GM19035 (cell line): ENCODE data around the gene ZNF451.

ENCODE experiments used
- ATAC-seq: cut with Tn5 transposase; IDR thresholded peaks from one replicate; pipeline ENCODE4 v1.9.1; 2021; ENCODE audit not compliant: unreplicated experiment

Gene ZNF451

DNA sequence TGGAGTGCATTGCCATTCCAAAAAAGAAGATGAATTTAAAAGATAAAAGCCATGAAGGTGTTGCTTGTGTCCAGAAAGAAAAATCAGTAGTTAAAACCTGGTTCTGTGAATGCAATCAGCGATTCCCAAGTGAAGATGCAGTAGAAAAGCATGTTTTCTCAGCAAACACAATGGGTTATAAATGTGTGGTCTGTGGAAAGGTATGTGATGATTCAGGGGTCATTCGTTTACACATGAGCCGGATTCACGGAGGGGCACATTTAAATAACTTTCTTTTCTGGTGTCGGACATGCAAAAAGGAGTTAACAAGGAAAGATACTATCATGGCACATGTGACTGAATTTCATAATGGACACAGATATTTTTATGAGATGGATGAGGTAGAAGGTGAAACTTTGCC lies 57.4 kb downstream of the ZNF451 start:
- no peak for ATAC-seq

DNA sequence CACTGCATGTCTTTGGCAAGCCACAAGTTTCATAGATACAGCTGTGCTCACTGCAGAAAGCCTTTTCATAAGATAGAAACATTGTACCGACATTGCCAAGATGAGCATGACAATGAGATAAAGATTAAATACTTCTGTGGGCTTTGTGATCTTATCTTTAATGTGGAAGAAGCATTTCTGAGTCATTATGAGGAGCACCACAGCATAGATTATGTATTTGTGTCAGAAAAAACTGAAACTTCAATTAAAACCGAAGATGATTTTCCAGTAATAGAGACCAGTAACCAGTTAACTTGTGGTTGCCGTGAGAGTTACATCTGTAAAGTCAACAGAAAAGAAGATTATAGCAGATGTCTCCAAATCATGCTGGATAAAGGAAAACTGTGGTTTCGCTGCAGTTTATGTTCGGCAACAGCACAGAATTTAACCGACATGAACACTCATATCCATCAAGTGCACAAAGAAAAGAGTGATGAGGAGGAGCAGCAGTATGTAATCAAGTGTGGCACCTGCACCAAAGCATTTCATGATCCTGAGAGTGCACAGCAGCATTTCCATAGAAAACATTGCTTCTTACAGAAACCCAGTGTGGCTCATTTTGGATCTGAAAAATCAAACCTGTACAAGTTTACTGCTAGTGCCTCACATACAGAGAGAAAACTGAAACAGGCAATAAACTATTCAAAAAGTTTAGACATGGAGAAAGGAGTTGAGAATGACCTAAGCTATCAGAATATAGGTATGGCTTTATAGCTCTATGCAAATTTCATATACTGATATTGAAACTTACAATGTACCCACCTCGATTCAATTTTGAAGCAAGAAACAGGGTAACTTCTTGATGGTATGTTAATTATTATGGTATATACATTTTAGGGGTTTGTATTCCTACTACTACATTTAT lies 58.2 kb downstream of the ZNF451 start:
- ATAC-seq, result no peak

DNA sequence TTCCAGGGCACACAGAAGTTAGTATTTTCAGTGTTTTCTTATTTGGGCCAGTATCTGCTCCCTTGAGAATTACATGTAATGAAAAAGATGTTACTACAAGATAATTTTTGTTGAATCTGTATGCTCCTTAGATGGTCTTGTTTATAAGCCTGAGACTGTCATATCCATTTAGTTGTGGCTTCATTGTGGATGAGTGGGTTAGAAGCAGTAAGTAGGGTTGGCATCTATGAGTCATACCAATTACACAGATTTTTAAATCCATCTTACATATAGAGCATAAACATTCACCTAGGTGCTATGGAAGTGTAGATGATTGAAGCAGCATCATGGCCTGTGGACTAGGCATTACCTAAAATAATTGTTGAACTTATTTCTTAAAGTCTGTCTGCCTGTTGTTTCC lies 68.7 kb downstream of the ZNF451 start:
- ATAC-seq, result no peak

DNA sequence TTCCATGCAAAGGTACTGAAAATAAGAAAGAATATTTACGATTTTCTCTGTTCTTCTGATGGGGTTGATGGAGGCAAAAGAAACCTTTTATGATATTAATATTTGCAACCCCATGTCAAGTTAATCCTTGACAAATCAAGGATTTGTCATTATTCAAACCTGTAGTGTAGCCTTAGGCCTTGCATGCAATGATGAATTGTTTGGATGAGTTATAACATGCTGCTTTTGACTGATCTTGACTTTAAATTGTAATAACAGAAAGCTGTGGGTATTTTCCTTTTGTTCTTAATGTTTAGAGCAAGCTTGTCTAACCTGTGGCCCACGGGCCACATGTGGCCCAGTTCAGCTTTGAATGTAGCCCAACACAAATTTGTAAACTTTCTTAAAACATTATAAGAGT lies 69.1 kb downstream of the ZNF451 start:
- ATAC-seq, result no peak

DNA sequence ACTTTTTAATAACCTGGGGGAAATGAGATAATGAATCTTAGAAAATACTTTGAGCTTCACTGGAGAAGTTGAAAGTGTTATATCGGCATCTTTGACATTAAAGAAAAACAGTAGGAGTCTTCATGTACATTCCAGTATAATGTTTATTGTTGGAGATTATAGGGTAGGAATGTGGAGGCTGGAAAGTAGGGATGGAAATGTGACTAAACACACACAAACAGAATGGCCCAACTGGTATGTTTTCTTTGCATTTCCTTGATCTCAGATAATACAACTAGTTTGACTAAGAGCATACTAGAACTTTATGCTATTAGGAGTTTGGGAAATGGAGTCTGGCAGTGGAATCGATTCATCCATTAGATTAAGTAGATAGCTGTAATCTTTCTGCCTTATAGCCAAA lies 72.0 kb downstream of the ZNF451 start:
- ATAC-seq, result no peak

DNA sequence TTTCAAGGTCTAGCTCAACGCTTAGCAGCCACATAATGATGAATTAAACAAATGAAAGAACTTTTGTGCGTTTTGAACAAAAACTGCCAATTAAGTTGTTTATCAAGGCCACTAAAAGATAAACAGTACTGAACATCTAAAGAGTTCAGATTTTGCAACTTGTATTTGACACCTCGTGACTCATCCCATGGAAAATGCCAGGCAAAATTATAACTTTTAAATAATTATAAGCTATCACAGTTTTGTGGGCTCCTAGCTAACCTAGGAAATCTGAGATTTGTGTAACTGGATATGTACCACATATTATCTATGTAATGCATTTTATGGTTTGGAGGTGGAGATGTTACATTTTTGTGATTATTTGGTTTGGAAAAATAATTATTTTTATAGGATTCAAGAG lies 72.5 kb downstream of the ZNF451 start:
- no peak for ATAC-seq

DNA sequence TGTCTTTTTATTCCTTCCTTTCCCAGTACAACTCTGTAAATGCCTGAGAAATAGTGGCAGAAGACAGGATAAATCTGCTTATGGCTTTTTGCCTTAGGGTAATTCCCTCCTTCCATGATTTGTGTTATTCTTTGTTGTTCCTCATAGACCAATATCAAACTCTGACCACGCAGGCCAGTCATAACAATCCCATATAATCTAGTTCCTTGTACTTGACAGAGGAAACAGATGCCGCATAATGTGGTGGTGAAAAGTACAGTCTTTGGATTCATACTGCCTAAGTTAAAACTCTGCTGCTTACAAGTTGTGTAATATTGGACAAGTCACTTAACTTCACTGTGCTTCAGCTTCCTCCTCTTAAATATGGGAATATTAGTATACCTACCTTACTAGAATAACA lies 74.0 kb downstream of the ZNF451 start:
- ATAC-seq, result no peak

DNA sequence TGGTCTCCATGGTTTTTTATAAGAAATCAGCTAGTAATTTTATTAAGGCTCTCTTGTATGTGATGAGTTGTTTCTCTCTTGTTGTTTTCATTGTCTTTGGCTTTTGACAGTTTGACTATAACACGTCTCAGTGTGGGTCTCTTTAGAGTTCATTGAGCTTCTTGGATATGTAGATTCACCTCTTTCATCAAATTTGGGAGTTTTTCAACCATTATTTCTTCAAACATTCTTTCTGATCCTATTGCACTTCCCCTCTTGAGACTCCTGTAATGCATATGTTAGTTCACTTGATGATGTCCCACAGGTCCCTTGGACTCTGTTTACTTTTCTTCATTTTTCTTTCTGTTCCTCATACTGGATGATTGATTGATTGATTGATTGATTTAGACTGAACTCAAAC lies 75.1 kb downstream of the ZNF451 start:
- no peak for ATAC-seq

DNA sequence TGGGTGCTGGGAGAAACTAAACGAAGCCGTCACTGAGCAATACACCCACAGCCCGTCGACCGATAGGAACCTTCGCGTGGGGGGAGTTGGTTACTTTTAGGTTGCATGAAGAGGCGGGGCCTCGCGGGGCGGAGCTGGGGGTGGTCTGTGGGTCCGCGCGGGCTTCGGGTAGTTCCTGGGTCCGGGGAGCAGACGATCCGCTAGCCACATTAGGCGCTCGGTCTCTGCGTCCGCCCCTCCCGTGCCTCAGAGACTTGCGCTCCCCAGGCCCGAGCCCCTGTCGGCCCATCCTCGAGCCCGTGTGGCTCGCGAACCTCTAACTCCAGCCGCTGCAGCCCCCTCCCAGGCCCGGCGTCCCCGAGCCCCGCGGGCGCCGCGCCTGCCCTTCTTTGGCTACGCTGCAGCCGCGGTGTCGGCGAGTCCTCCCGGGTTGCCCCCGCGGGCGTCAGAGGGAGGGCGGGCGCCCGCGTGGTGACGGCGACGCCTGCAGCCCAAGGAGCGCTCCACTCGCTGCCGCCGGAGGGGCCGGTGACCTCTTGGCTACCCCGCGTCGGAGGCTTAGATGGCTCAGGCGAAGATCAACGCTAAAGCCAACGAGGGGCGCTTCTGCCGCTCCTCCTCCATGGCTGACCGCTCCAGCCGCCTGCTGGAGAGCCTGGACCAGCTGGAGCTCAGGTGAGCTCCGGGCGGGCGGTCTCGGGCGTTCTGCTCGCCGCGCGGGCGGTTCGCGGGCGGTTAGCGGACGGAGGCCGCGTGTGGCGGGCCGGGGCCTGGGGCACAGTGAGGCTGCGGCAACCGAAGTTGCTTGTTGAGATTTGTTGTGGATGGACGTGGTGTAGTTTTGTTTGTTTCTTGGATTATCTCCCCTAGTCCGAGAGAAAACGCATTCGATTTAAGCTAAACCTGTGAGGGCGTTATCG lies 82.4 kb downstream of the ZNF451 start, which contains the start of gene BAG2:
Gene BAG2, plus strand, starts transcription at position 191 of the 920 bp plus-strand sequence. Its CDS starts 372 bp downstream, at position 563.
- peak; percentile 89 for ATAC-seq

DNA sequence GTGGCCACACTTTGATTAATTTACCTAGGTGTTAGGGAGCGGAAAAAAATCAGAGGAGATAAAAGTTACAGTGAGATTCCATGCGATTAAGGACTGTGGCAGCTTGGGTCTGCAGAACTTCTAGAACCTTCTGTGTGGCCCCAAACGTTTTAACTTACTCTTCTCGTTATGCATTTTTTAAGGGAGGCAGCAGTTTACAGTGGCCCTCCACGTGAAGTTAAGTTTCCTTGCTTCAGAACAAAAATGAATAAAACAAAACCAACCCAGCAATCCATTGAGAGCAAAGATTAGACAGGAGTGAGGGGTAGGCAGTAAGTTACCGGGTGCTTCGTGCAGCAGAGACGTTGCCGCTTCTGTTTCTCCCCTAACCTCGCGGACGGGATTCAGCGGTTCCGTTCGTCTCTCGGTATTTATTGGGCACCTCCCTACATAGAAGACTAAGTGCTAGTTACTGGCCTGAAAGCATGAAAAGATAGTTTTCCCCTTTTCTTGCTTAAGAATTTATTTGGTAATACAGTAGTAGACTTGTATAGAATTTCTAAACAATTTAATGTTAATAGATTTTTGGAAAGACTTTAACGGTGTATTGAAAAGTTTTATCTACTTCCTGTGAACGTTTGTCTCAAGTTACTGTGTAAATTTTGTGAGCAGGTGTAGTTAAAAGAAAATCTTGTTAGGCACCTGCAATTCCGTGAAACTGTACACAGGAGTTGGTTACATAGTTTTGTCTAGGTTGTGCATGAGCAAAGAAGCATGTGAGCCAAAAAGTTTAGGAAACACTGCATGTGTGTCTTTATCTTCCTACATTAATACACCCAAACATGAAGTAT lies 83.3 kb downstream of the ZNF451 start:
- ATAC-seq, result no peak

DNA sequence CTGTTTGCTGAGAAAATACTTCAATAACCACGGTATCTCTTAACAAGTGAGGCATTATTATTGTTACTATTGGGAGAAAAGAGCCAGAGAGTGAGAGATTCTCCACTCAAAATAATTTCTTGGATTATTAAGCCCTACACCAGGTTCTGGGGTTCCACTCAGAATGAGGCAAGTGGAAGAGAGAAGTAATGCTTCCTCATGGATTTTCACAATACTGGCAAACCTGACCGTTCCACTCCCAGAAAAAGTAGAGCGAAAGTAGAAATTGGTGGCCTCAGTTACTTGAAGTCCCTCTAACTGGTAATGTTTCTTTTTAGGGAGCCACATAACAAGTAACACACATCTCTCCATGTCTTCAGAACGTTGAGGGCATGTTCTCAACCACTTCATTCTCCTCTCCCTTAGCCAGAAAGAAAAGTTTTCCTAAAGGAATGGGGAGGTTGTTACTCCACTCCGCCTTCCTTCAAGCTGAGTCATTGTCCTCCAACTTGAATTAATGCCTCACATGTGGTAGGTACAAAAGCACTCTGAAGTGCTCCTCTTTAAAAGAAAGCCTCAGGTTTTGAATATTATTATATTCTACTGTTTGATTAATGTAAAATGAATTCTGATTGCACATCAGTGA lies 84.0 kb downstream of the ZNF451 start:
- no peak for ATAC-seq

DNA sequence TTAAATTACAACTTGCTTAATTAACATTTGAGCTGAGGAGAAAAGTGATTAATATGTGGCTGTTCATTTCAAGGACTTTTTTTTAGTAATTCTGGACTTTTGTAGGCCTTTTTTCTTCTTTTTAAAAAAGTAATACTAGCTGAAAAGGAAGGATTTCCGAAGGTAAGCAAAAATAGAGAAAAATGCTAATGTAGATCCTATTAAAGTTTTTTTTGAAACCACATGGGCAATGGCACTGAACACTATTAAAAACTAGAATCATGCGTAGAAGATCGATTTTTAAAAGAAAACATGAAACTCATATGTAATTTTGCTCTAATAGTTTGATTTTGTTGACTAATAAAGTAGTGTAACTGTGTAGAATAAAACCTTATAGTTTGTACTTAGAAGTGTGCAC lies 84.5 kb downstream of the ZNF451 start:
- no peak for ATAC-seq

DNA sequence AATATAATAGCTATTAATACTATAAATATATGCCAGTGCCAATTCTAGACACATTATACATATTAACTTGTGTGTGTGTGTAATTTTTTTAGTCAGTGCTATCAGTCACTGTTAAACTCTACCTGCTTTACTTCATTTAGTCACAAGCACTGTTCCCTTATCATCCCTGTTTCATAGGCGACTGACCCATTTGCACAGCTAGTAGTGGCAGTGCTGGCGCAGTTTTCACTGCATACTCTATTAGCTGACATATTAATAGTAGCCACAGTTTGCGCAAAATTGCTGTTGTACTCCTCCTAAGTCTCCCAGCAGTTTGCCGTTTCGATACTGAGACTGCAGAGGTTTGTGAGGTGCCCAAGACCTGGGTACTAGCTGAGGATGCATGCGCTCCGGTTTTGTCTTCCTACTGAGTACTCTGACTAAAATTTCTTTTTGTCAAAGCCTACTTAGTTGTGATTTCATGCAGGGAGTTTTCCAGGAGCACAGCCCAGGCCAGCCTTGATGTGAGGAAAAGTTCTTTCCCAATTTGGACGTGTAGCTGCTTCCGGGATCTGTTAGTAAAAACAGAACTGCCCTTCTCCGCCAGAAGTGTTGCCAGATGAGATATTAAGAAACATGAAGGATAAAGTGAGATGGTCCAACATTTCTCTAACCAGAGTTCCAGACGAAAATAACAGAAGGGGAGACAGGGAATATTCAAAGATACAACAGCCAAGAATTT lies 87.7 kb downstream of the ZNF451 start:
- ATAC-seq, result no peak

DNA sequence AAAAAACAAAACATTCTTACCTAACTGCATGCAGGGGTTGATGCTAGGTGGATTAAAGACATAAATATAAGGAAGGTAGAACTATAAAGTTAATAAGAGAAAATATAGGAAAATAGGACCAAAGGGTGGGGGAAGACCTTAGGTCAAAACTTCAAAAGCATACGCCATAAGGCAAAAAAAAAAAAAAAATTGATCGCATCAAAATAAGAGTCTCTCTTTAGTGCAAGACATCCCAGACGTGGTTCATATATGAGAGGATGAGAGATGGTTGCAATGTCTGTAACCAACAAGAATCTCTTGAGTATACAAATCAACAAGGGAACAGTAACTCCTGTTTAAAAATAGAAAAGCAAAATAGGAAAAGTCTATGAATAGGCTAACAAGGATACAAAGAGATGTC lies 90.6 kb downstream of the ZNF451 start:
- no peak for ATAC-seq

DNA sequence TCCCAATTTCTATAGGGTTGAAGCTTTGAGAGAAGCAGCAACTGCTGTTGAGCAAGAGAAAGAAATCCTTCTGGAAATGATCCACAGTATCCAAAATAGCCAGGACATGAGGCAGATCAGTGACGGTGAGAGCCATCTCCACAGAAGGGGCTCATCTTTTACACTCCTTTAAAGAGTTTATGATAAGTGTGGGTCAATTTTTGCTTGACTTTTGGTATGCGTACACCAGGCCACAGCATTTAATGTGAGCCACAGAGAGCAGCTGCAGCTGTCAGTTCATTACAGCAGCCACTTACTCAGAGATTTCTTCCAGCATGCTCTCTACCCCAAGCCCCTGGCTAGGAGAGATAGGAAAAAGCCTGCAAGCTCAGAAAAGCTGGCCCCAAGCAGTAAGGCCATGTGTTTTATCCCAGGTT lies 92.0 kb downstream of the ZNF451 start:
- no peak for ATAC-seq

DNA sequence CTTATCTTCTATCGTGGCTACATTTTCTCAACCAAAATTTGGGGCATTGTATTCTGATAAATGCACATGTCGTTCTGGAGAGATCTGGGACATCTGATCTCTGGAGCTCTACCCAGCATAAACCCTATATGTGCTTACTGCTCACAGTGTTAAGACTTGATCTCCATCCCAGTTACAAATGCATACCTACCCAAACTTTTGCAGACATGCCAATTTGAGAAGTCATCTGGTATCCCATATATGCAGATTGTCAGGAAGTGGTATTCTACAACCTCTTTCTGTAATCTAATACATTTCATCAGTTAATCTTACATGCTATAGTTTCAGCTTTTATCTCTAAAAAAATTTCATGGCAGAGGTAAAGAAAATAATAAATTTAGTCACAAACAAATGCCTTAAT lies 93.3 kb downstream of the ZNF451 start:
- ATAC-seq, result no peak

DNA sequence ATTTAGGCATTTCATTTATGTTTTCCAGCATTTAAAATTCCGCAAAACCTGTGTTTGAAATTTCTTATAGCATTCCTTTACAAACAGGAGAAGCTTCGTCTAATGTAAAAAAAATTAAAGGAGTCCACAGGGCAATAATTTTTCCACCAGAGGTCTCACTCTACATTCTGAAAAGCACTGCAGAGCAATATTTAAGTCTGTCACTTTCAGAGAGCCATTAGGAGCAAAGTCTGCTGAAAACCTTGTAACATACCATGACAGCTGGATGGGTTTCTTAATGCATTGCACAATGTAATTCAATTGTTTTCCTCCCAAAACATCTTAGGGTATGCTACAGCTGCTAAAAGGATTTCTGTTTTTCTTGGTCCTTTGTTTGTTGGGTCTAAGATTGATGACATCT lies 100.2 kb downstream of the ZNF451 start:
- ATAC-seq, result no peak

DNA sequence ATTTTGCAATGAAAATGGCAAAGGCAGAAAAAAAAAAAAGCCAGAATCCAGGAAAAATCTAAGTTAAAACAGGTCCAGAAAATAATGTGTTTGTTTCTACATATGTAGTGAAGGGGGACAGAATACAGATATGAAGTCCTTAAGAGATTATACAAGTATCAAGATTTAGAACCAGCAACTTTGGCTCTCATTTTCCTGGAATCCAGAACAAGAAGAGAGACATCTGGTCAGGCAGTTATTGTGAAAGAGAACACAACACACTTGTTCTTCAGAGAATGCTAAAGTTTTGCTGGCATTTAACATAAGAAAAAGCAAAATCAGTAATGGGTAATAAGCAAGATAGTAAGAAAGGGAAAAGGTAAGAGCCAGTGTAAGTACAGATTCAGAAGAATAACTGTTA lies 103.2 kb downstream of the ZNF451 start:
- no peak for ATAC-seq

DNA sequence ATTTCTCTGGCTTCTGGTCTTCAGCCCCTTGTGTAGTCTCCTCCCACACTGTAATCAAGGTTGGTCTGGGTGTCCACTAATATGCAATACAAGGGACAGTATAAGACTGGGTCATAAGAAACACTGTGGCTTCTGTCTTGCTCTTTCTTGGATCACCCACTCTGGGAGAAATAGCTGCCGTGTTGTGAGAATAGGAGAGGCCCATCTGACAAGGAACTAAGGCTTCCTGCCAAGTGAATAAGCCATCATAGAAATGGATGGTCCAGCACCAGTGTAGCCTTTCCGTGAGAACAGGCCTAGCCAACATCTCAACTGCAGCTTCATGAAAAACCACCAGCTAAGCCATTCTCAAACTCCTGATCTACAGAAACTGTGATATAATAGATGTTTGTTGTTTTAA lies 105.5 kb downstream of the ZNF451 start:
- ATAC-seq, result no peak
